AG09319 (cell line): ENCODE data around the gene WNK2.

Experiments
- DNase-seq: peaks from one replicate; pipeline ENCODE4 v3.0.0-alpha.2; 2010; ENCODE audit warnings: low read depth; ENCODE audit errors: extremely low read depth
- TF ChIP-seq, protein P1 (sequence below): IDR thresholded peaks from 2 replicates; pipeline ENCODE4 v1.5.1; 2011; ENCODE audit warnings: low read depth, mild to moderate bottlenecking, inconsistent platforms, low read length, moderate library complexity

WNK2 gene

GRCh38 chr9:93212409-93212808 lies 28.5 kb downstream of the WNK2 start:
- TF ChIP-seq, protein P1, sequence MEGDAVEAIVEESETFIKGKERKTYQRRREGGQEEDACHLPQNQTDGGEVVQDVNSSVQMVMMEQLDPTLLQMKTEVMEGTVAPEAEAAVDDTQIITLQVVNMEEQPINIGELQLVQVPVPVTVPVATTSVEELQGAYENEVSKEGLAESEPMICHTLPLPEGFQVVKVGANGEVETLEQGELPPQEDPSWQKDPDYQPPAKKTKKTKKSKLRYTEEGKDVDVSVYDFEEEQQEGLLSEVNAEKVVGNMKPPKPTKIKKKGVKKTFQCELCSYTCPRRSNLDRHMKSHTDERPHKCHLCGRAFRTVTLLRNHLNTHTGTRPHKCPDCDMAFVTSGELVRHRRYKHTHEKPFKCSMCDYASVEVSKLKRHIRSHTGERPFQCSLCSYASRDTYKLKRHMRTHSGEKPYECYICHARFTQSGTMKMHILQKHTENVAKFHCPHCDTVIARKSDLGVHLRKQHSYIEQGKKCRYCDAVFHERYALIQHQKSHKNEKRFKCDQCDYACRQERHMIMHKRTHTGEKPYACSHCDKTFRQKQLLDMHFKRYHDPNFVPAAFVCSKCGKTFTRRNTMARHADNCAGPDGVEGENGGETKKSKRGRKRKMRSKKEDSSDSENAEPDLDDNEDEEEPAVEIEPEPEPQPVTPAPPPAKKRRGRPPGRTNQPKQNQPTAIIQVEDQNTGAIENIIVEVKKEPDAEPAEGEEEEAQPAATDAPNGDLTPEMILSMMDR, result no peak
- DNase-seq, result no peak

DNA sequence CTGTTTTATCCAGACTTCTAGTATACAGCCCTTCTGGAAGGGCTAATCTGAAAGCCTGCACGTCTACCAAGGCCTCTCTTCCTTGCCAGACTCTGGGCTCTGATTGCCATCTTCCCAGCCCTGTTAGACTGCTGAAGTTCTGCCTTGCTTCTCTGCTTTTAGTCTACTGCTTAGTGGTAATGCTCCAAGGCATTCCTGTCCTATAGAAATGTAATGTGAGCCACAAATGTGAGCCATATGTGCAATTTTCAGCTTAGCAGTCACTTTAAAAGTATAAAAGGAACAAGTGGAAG lies 32.1 kb downstream of the WNK2 start:
- TF ChIP-seq, protein P1, result no peak
- DNase-seq, result no peak

DNA sequence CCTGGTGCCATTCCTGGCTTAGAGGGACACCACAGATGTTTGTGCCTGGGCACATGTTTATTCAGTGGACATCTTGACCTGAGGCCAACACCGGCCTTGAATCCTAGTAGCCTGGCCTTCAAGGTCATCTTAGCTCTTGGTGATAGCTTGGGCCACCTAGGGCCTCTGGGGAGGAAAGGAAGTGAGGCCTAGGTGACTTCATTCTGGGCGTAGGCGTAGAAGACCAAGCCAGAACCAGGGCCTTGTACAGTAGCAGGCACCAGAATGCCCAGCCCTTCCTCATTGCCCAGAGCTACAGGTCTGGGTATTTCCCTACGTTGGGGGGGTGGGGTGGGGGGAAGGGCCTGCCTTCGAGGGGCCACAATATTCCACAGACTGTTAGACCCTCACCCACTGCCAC lies 33.8 kb downstream of the WNK2 start:
- no peak for DNase-seq

GRCh38 chr9:93218161-93218560 lies 34.2 kb downstream of the WNK2 start:
- DNase-seq, result no peak
- TF ChIP-seq, protein P1, result no peak

More for the DNA sequence above, 33.8 kb downstream of the WNK2 start:
- TF ChIP-seq, protein P1, result no peak

DNA sequence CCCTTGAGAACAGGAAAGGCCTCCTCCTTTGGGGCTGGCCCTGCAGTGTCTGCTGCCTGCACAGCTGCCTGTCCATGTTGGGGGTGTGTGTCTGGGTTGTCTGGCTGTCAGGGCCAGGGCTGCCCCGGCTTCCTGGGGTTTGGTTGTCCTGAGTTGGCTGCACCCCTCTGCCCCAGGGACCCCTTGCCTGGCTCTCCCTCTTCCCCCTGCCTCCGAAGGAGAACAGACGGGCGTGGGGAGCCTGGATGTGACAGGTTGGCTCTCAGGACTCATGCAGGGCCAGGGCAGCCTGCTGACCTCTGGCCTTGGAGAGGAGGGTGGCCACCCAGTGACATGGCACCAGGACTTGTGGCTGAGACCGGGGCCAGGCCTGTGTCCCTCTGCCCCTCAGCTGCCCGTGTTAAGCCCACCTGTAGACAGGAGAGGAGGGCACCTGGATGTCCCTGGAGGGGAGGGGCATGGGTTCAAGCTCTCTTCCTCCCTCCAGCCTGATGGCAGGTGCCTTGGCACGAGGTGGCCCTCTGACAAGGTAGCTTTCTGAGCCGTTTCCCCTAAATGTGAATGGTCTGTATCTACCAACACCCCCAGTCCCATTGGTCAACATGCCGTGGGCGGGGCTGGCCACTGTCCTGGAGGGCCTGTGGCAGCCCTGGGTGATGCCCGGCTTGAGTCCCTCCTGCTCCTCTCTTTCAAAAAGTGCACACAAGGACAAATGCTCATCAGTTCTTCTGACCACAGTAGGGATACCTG lies 34.9 kb downstream of the WNK2 start:
- TF ChIP-seq, protein P1, result no peak
- DNase-seq, result no peak

DNA sequence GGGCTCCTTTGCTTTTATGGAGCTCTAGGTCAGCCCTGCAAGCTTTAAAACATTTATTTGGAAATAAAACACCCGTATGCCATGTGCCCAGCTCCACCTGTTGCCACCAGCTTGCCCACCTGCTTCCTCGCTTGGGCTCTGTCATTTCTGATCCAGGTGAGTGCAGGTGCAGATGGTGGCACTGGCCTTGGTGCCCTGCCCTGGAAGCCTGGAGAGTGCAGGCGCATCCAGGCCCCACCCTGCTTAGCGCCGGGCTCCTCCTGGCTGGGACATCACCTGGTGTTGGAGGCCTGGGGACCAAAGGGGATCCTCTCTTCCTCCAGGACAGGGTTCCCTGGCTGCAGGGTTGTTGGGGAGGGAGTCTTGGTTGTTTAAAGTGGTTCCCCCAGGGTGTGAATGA lies 35.8 kb downstream of the WNK2 start:
- DNase-seq, result no peak
- TF ChIP-seq, protein P1, result no peak

- TF ChIP-seq, protein P1, result no peak
- DNase-seq, result no peak
Measured at GRCh38 chr9:93220627-93221026, 36.7 kb downstream of the WNK2 start.
